ENCODE data around the gene CGB1. TPM values are rescaled to one million over a fixed set of nuclear protein-coding genes. Genes with fewer than 3 reads are reported as not detected.

CGB1 gene
- total and polyA plus RNA-seq, 2 experiments from 2014 or later = 3.2 TPM; not detected in 1

DNA sequence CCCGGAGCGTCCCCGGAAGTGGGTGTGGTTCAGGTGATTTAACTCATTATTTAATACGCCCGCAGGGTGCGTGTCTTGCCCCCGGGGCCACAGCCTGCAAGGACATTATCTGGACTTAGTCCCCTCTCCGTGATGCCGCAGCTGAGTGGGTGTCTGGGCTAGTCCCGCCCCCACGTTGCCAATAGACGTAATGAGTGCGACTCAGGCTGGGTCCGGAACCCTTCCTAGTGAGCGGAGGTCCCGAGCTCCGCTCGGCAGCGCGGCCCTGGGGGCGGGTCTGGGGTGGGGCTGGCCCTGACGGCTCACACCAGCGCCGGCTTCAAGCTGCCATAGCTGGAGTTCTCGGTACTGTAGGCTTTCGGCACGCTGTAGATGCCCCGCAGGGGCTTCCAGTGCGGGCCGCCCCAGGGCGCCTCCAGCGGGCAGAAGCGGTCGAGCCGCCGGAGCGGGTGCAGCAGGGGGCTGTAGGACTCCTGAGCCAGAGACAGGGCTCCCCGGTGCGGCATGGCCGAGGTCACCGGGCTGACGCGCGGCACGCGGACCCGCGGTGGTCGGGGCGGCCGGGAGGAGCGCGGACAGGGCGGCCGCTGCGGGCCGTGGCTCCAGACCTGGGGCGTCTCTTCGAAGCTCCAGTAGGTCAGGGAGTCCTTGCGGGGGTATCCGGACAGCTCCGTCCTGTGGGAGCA, 18.9 kb downstream of the CGB1 start:
- no peaks in the 10 kb centered on the region for H3K9me3 ChIP-seq (ENCODE audit: low read depth)
- TF ChIP-seq EZH2 (IDR thresholded peaks at IDR 0.05; ENCODE audit: insufficient read depth, poor library complexity, severe bottlenecking) = no peak
- no peak for TF ChIP-seq EZH2phosphoT487 (IDR thresholded peaks at IDR 0.05; ENCODE audit: insufficient read depth, low read depth)
- H4K20me1 ChIP-seq (ENCODE audit: insufficient read depth) = no peaks in the 10 kb centered on the region
- peak overlapping the region; percentile 75 for H3K4me3 ChIP-seq
- peak overlapping the region; percentile 71 for H2AFZ ChIP-seq
- H3K27ac ChIP-seq = no peak overlapping the region
- WGBS, 2 experiments (ENCODE audit: low coverage in 1 of 2, low lambda C conversion rate in 2 of 2, missing lambda C conversion rate in 2 of 2) = 4% methylated on average over 41 to 61 of the region's 62 CpGs
- H3F3A ChIP-seq (ENCODE audit: insufficient read depth) = no peaks in the 10 kb centered on the region
- H3K9ac ChIP-seq = peak overlapping the region; percentile 28; the same call in 1 of the 2 replicates
- H3K36me3 ChIP-seq (ENCODE audit: low read depth) = no peaks in the 10 kb centered on the region
- in situ Hi-C loops (cut with MboI) = no loop called here
- peak overlapping the region; percentile 87 for H3K4me2 ChIP-seq (ENCODE audit: unreplicated experiment)
- peaks cover 9% of the 10 kb centered on the region for H3K4me1 ChIP-seq (ENCODE audit: insufficient read depth)
- no peaks in the 10 kb centered on the region for H3K9me2 ChIP-seq (ENCODE audit: insufficient read depth)
- no peaks in the 10 kb centered on the region for H3K79me2 ChIP-seq (ENCODE audit: insufficient read depth)
- no peaks in the 10 kb centered on the region for H3K27me3 ChIP-seq (replicated peaks; ENCODE audit: insufficient read depth)
- DNase-seq = peak; percentile 83

DNA sequence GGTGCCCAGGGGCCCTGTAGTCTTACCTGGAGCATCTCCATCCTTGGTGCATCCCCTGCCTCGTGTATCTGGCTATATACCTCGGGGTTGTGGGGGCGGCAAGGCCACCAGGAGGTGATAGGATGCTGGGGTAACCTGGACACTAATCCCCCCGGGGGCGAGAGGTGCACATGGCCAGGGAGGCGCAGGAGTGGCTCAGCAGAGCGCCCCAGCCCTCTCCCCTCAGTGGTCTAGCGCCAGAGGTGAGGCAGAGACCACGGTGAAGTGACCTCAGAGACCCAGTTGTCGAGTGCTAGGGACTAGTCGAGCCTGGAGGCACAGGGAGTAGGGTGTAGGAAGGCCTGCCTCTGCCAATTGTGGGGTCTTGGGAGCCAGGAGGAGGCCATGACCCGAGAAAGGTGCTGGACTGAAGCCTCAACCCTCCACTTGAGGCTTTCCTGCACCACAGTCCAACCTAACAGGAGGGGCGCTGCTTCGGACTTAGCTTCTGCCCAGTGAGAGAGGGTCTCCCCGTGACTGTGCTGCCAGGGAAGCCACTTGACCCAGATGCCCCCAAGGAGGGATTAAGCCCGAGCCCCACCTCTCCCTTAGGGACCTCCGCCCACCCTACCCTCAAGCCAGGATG, 19.5 kb downstream of the CGB1 start, which contains the start of gene LHB:
TSS of gene LHB (minus strand) at position 51 of the 625 bp plus-strand sequence. CDS start at position 41, 10 bp downstream.
- in situ Hi-C loops (cut with MboI) = no loop called here
- no peak for TF ChIP-seq EZH2phosphoT487 (IDR thresholded peaks at IDR 0.05; ENCODE audit: insufficient read depth, low read depth)
- TF ChIP-seq EZH2 (IDR thresholded peaks at IDR 0.05; ENCODE audit: insufficient read depth, poor library complexity, severe bottlenecking) = no peak
- H3K9ac ChIP-seq = peak within 1 kb of the TSS; percentile 28; the same call in 1 of the 2 replicates
- no peaks in the 10 kb centered on the region for H3F3A ChIP-seq (ENCODE audit: insufficient read depth)
- H4K20me1 ChIP-seq (ENCODE audit: insufficient read depth) = no peaks in the 10 kb centered on the region
- no peaks in the 10 kb centered on the region for H3K79me2 ChIP-seq (ENCODE audit: insufficient read depth)
- no peak for DNase-seq
- H3K4me1 ChIP-seq (ENCODE audit: insufficient read depth) = peaks cover 9% of the 10 kb centered on the region
- H3K36me3 ChIP-seq (ENCODE audit: low read depth) = no peaks in the 10 kb centered on the region
- H3K4me3 ChIP-seq = peak within 1 kb of the TSS; percentile 75
- H3K27ac ChIP-seq = no peak within 1 kb of the TSS
- H3K4me2 ChIP-seq (ENCODE audit: unreplicated experiment) = peak within 1 kb of the TSS; percentile 87
- no peaks in the 10 kb centered on the region for H3K9me2 ChIP-seq (ENCODE audit: insufficient read depth)
- no peaks in the 10 kb centered on the region for H3K27me3 ChIP-seq (replicated peaks; ENCODE audit: insufficient read depth)
- H3K9me3 ChIP-seq (ENCODE audit: low read depth) = no peaks in the 10 kb centered on the region
- WGBS, 2 experiments (ENCODE audit: low coverage in 1 of 2, low lambda C conversion rate in 2 of 2, missing lambda C conversion rate in 2 of 2) = 70 to 71% methylated on average over 17 of the region's 17 CpGs
- peak within 1 kb of the TSS; percentile 71 for H2AFZ ChIP-seq

DNA sequence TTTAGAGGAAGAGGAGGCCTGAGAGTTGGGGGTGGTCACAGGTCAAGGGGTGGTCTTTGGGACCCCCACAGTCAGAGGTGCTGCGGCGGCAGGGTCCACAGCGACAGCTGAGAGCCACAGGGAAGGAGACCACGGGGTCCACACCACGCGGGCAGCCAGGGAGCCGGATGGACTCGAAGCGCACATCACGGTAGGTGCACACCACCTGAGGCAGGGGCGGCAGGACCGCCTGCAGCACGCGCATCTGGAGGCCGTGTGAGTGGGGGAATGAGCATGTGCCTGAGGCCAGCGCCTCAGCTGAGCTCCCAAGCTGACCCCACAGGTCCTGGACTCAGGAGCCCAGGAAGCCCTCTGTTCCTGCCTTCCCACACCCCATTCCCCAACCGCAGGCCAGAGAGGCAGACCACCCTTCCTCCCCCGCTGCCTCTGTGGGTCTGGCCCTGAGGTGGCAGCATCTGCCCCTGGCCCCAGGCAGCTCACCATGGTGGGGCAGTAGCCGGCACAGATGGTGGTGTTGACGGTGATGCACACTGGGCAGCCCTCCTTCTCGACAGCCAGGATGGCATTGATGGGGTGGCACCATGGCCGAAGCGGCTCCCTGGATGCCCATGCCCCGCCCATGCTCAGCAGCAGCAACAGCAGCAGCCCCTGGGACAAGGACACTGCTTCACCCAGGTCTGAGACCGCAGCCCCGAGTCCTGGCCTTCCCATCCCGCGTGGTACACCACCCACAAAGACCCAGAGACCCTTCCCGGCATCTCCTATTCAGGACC, 20.4 kb downstream of the CGB1 start:
- Histone ChIP-seq H3K9me2 (ENCODE audit: insufficient read depth) (no peaks in the 10 kb centered on the region), H3K27ac (no peak overlapping the region), H3K36me3 (ENCODE audit: low read depth) (no peaks in the 10 kb centered on the region), H3F3A (ENCODE audit: insufficient read depth) (no peaks in the 10 kb centered on the region), H4K20me1 (ENCODE audit: insufficient read depth) (no peaks in the 10 kb centered on the region), H3K4me3 (no peak overlapping the region), H3K9me3 (ENCODE audit: low read depth) (no peaks in the 10 kb centered on the region), H3K4me1 (ENCODE audit: insufficient read depth) (peaks cover 9% of the 10 kb centered on the region), H3K4me2 (ENCODE audit: unreplicated experiment) (no peak overlapping the region), H2AFZ (no peak overlapping the region), H3K27me3 (replicated peaks; ENCODE audit: insufficient read depth) (no peaks in the 10 kb centered on the region), H3K79me2 (ENCODE audit: insufficient read depth) (no peaks in the 10 kb centered on the region), H3K9ac (no peak overlapping the region)
- TF ChIP-seq EZH2 (IDR thresholded peaks at IDR 0.05; ENCODE audit: insufficient read depth, poor library complexity, severe bottlenecking) = no peak
- TF ChIP-seq EZH2phosphoT487 (IDR thresholded peaks at IDR 0.05; ENCODE audit: insufficient read depth, low read depth) = no peak
- DNase-seq = no peak
- WGBS, 2 experiments (ENCODE audit: low coverage in 1 of 2, low lambda C conversion rate in 2 of 2, missing lambda C conversion rate in 2 of 2) = 88 to 95% methylated on average over 17 to 25 of the region's 29 CpGs
- in situ Hi-C loops (cut with MboI) = no loop called here

DNA sequence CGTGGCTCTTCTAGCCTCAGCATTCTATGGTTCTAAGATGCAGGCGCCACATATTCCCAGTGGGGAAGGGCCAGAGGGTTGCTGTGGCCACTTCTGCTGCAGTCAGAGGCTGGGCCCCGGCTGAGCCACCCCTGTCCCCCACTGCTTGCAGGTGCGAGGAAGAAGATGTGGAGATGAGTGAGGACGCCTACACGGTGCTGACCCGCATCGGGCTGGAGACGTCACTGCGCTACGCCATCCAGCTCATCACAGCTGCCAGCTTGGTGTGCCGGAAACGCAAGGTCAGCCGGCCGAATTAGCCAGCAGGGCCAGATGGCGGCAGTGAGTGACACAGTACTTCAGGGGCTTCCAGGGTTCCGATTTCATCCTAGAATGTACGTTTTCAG, 21.8 kb downstream of the CGB1 start:
- WGBS, 2 experiments (ENCODE audit: low coverage in 1 of 2, low lambda C conversion rate in 2 of 2, missing lambda C conversion rate in 2 of 2) = 90 to 92% methylated on average over 18 of the region's 18 CpGs
- Histone ChIP-seq H3K27ac (no peak overlapping the region), H3K4me3 (no peak overlapping the region), H3K4me1 (ENCODE audit: insufficient read depth) (peaks cover 9% of the 10 kb centered on the region), H3F3A (ENCODE audit: insufficient read depth) (no peaks in the 10 kb centered on the region), H3K9me3 (ENCODE audit: low read depth) (no peaks in the 10 kb centered on the region), H3K27me3 (replicated peaks; ENCODE audit: insufficient read depth) (no peaks in the 10 kb centered on the region), H3K79me2 (ENCODE audit: insufficient read depth) (no peaks in the 10 kb centered on the region), H3K4me2 (ENCODE audit: unreplicated experiment) (no peak overlapping the region), H3K9ac (no peak overlapping the region), H2AFZ (no peak overlapping the region), H4K20me1 (ENCODE audit: insufficient read depth) (no peaks in the 10 kb centered on the region), H3K9me2 (ENCODE audit: insufficient read depth) (no peaks in the 10 kb centered on the region), H3K36me3 (ENCODE audit: low read depth) (no peaks in the 10 kb centered on the region)
- in situ Hi-C loops (cut with MboI) = no loop called here
- no peak for DNase-seq
- TF ChIP-seq EZH2phosphoT487 (IDR thresholded peaks at IDR 0.05; ENCODE audit: insufficient read depth, low read depth) = no peak
- TF ChIP-seq EZH2 (IDR thresholded peaks at IDR 0.05; ENCODE audit: insufficient read depth, poor library complexity, severe bottlenecking) = no peak
